GM03348 (cell line): Measurements from ENCODE around the gene UBE3A.

ENCODE experiments used
- DNase-seq: peaks from one replicate; pipeline ENCODE4 v3.0.0; 2012; ENCODE audit warnings: low spot score

Gene UBE3A

DNA sequence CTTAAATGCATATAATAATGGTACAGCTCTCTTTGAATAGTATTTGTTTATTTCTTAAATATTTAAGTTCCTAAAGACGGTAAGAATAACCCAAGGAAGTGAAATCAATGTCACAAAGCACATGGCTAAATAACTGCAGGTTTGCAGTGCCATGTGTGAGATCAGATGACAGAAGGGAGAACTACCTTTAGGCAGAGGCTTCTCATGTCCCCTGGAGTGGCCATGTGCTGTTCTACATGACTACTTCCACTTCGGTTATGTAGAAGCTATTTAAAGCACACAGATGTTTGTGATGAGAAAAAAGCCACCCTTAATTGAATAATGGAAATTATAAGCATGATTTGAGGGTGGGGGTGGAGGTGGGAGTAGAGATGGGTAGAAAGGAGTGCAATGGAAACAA, 109.1 kb downstream of the UBE3A start:
- DNase-seq, result no peak

DNA sequence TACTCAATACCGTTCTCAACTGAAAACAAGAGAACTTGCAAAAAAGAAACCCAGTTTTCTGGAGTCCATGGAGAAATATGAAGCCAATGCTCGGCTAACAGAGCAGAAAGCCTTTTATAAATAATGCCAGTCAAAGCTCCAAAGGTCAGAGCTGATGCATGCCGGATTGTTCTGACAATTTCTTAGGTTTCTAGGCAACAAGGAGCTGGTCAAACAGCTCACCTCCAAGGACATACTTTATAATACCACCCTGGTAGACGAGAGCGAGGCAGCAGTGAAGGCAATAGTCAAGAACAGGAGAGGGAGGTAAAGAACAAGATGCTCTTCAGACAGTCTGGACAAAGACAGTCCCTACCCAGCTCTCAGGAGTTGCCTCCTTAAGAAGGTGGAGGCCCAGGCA, 111.1 kb downstream of the UBE3A start:
- DNase-seq, result no peak

DNA sequence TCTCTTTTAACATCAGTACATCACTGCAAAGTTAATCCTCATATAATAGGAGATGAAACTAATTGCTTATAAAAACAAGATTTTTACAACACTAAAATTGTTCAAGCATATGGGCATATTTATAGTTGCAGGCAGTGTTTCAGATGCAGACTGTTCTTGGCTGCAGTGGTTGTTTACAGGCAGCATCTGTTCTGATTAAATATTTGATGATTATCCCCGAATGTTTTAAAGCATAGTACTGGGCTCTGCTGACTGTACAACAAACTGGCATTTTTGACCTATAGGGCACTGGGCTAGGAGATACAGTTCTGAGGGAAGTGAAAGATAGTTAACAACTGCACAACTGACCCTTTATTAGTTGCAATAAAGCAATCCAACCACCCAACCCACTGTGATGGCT, 113.6 kb downstream of the UBE3A start:
- no peak for DNase-seq

DNA sequence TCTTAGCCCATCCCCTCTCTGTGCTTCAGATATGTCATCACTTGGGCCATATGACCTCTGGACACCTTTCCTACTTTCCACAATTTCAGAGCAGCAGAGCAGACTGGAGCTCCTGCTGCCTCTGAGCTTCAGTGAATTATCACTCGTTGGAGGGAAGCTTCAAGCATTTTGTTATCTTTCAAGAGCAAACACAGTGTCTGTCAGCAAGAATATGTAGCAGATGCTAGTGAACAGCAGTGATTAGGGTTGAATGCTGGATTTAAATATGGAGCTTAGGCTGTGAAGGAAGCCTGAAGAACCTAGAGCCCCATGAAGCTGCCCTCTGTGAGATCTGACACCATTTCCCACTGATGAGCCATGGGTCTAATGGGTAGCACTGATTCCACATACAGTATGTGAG, 115.4 kb downstream of the UBE3A start:
- no peak for DNase-seq

DNA sequence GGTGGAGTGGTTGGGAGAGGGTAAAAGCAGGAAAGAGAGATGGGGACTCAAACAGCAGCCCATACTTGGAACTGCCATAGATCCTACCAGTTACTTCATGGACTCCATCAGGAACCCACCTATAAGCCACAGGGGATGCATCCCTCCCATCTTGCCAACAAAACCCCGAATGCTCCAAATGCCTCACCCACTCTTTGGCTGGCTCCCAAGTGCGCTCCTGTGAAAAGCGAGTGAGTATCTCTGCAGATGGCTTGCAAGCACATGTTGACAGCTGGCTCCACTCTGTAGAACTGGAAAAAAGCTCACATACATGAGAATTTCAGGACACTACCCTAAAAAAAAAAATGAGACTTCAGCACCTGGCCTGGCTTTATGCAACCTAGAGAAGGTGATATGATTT, 151.0 kb downstream of the UBE3A start:
- no peak for DNase-seq
